HepG2 (cell line): ENCODE results near the gene HPDL. TPM values are rescaled to one million over a fixed set of nuclear protein-coding genes. Genes with fewer than 3 reads are reported as not detected.
A peak's percentile ranks its signal among the peaks of the same experiment; 100 is the strongest.

Experiments
- ATAC-seq: fragments of 200-7000 bp; cut with Tn5 transposase; 3 replicates; pipeline ENCODE4 v1.9.1; 2020; ENCODE audit warnings: mild to moderate bottlenecking, moderate library complexity
- BruUV-seq: library from RNA; stranded (reverse); fragments of 400-500 nt; replicated peaks from 2 replicates; lab custom pipeline; 2021; lab: Mats Ljungman, UMichigan
- CTCF ChIA-PET: fragments of 300-600 bp; formaldehyde crosslinking; extraction: SDS; loops from one replicate; lab custom pipeline; 2021; ENCODE audit warnings: low total read pairs, inconsistent platforms, low intra/inter-chr PET ratio; lab: Yijun Ruan, JAX
- POLR2A ChIA-PET: fragments of 350-600 bp; sonication (Branson Sonifier 250); formaldehyde crosslinking; loops from one replicate; lab custom pipeline; 2020; ENCODE audit warnings: antibody characterized with exemption, inconsistent platforms; lab: Yijun Ruan, JAX
- DNase-seq: peaks from one replicate; pipeline ENCODE4 v3.0.0-alpha.2; 2015; ENCODE audit warnings: low spot score
- FAIRE-seq: peaks from 3 replicates; lab custom pipeline; 2011; peaks lifted over from hg19 to GRCh38; lab: Jason Lieb, UNC
- H2AFZ ChIP-seq: one replicate; pipeline ENCODE4 v1.6.1; 2011; ENCODE audit warnings: low read length, inconsistent platforms
- H3K27ac ChIP-seq: fragments of 300-600 bp; 3 replicates; pipeline ENCODE4 v1.8.0; 2011; ENCODE audit warnings: mixed run types, mild to moderate bottlenecking, mixed read lengths, low read length, inconsistent platforms; ENCODE audit not compliant: insufficient read depth; ENCODE audit errors: extremely low read length
- H3K27me3 ChIP-seq, 2 experiments: fragments of 200-600 bp in 1 of 2; 2 replicates in 1 of 2; 3 replicates in 1 of 2; pipeline versions ENCODE4 v1.6.0 to v1.8.0; 2011; ENCODE audit warnings: low read length in 2 of 2, mild to moderate bottlenecking in 2 of 2, moderate library complexity in 2 of 2, inconsistent platforms in 1 of 2; ENCODE audit not compliant: insufficient read depth in 2 of 2, control insufficient read depth in 1 of 2
- H3K36me3 ChIP-seq, 2 experiments: fragments of 200-600 bp in 1 of 2; replicated peaks in 1 of 2; 2 replicates in 1 of 2; 3 replicates in 1 of 2; pipeline versions ENCODE4 v1.5.1 to v1.8.0; 2011; ENCODE audit warnings: low read length in 2 of 2, inconsistent platforms in 1 of 2; ENCODE audit not compliant: insufficient read depth in 2 of 2, control insufficient read depth in 1 of 2
- H3K4me1 ChIP-seq: 2 replicates; pipeline ENCODE4 v1.5.1; 2012; ENCODE audit warnings: low read length, inconsistent platforms; ENCODE audit not compliant: insufficient read depth
- H3K4me2 ChIP-seq: 2 replicates; pipeline ENCODE4 v1.6.0; 2011; ENCODE audit warnings: low read depth, low read length, inconsistent platforms
- H3K4me3 ChIP-seq, 3 experiments: fragments of 200-600 bp in 1 of 3; sonication (generic), shearing (Covaris generic) in 1 of 3; replicated peaks in 1 of 3; 2 replicates each; pipeline ENCODE4 v1.5.1; 2011 to 2016; ENCODE audit warnings: low read length in 3 of 3, inconsistent platforms in 2 of 3, low read depth in 2 of 3, mild to moderate bottlenecking in 2 of 3, control low read depth in 1 of 3, mixed read lengths in 1 of 3; ENCODE audit not compliant: insufficient read depth in 1 of 3
- H3K79me2 ChIP-seq: one replicate; pipeline ENCODE4 v1.6.1; 2011; ENCODE audit warnings: low read length, inconsistent platforms; ENCODE audit not compliant: insufficient read depth
- H3K9ac ChIP-seq: 2 replicates; pipeline ENCODE4 v1.6.0; 2011; ENCODE audit warnings: mild to moderate bottlenecking, low read depth, low read length, inconsistent platforms; ENCODE audit not compliant: insufficient read depth
- H3K9me3 ChIP-seq: 2 replicates; pipeline ENCODE4 v1.5.1; 2012; ENCODE audit warnings: mild to moderate bottlenecking, low read length
- H4K20me1 ChIP-seq: 2 replicates; pipeline ENCODE4 v1.6.0; 2011; ENCODE audit warnings: inconsistent platforms, mild to moderate bottlenecking, low read length, moderate library complexity; ENCODE audit not compliant: insufficient read depth
- MAFK ChIP-seq, 2 experiments: IDR thresholded peaks in 1 of 2; conservative IDR thresholded peaks in 1 of 2; 2 replicates each; pipeline ENCODE4 v1.6.1; 2011; ENCODE audit warnings: improper control_type of control experiment in 2 of 2, low read length in 2 of 2
- YEATS2 ChIP-seq: sonication (generic); formaldehyde crosslinking; IDR thresholded peaks from 2 replicates; pipeline ENCODE4 v1.4.0; 2020; ENCODE audit warnings: missing genetic modification reagents, borderline replicate concordance
- ZNF10 ChIP-seq: sonication (generic); formaldehyde crosslinking; IDR thresholded peaks from 2 replicates; pipeline ENCODE4 v1.4.0; 2020; ENCODE audit warnings: mild to moderate bottlenecking, low read depth, missing genetic modification reagents, borderline replicate concordance
- WGBS: methylation state at CpG from one replicate; pipeline ENCODE4 v1.1.6; 2017; ENCODE audit warnings: low lambda C conversion rate; 5-methylcytosine and 5-hydroxymethylcytosine counted together
- in situ Hi-C: cut with HindIII; loops from 2 replicates; pipeline ENCODE4 v1.10.0; 2017; ENCODE audit warnings: low pct_unique_long_range_greater_than_20kb; ENCODE audit not compliant: extremely low pct_ligation_motif_present
- intact Hi-C: fragments of 100-400 bp; cut with micrococcal nuclease; formaldehyde crosslinking; loops from one replicate; pipeline ENCODE4 v1.10.0; 2022; ENCODE audit not compliant: unreplicated experiment
- polyA plus RNA-seq, 8 experiments: library from polyadenylated mRNA; depleted of rRNA in 3 of 8; stranded (reverse) in 7 of 8; unstranded in 1 of 8; fragments of >200 nt; fragmentation: Illumina TruSeq in 4 of 8; extraction: Trizol in 4 of 8; gene quantifications; 2 replicates each; pipeline versions ENCODE4 v1.2.1 to v1.2.3, GENCODE V29; 2011 to 2016; ENCODE audit warnings: low read depth in 4 of 8, missing spikeins in 1 of 8, mixed read lengths in 1 of 8; ENCODE audit not compliant: insufficient read depth in 1 of 8
- total RNA-seq, 5 experiments: library from RNA; depleted of rRNA; stranded (reverse); fragments of >200 nt; fragmentation: Illumina TruSeq; extraction: Trizol; gene quantifications; 2 replicates each; pipeline ENCODE4 v1.2.3, GENCODE V29; 2016; ENCODE audit warnings: low read depth in 1 of 5
- TF ChIP-seq, protein P1 (sequence below): sonication (generic); formaldehyde crosslinking; IDR thresholded peaks from 2 replicates; pipeline ENCODE4 v1.4.0; 2020; ENCODE audit warnings: mild to moderate bottlenecking, missing genetic modification reagents
- TF ChIP-seq, protein P2 (sequence below): IDR thresholded peaks from 2 replicates; pipeline ENCODE4 v1.6.1; 2012; ENCODE audit warnings: low read depth, low read length, improper control_type of control experiment
- TF ChIP-seq, protein P3 (sequence below): sonication (generic); formaldehyde crosslinking; IDR thresholded peaks from 2 replicates; pipeline ENCODE4 v1.9.0; 2021; ENCODE audit warnings: missing genetic modification reagents, borderline replicate concordance

HPDL gene
- total and polyA plus RNA-seq, 2 of the 13 experiments (the other 11 are each of a cell fraction or from before 2014, with no cell fraction given), result not detected

DNA sequence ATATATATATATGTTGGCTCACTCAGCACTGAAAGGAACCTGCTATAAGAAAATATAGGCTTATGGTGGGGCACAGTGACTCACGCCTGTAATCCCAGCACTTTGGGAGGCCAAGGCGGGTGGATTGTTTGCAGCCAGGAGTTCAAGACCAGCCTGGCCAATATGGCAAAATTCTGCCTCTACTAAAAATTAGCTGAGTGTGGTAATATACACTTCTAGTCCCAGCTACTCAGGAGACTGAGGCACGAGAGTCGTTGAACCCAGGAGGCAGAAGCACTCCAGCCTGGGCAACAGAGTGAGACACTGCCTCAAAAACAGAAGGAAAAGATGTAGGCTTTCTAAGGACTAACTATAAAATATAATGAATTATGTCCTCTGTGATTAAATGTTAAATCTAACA lies 28.1 kb downstream of the HPDL start:
- Histone ChIP-seq H2AFZ (no peak overlapping the region), H3K9me3 (no peaks in the 10 kb centered on the region), H3K27ac (peak overlapping the region; percentile 53), H3K4me3 (no peak overlapping the region), H4K20me1 (no peaks in the 10 kb centered on the region), H3K36me3 (no peaks in the 10 kb centered on the region), H3K4me2 (no peak overlapping the region), H3K27me3 (no peaks in the 10 kb centered on the region), H3K79me2 (no peaks in the 10 kb centered on the region), H3K9ac (no peak overlapping the region), H3K4me1 (peaks cover 33% of the 10 kb centered on the region)
- ATAC-seq (no peak), FAIRE-seq (no peak), DNase-seq (no peak)
- ChIA-PET CTCF (no interaction called here), POLR2A (interaction anchor here (2.4 to 3.1 kb wide), 2 partner anchors 14 to 136 kb away, joined by 5 to 23 read pairs; partner anchors contain the start of genes MUTYH, TESK2 and TOE1)
- BruUV-seq, result no TSS peak
- peak in 1 of 2 experiments; percentile 53; a peak in 2 of 4 replicates for TF ChIP-seq MAFK (conservative IDR thresholded peaks at IDR 0.05 in 1 of 2, IDR thresholded peaks at IDR 0.05 in 1 of 2; ENCODE audit: low read length in 2 of 2)
- TF ChIP-seq, protein P1, sequence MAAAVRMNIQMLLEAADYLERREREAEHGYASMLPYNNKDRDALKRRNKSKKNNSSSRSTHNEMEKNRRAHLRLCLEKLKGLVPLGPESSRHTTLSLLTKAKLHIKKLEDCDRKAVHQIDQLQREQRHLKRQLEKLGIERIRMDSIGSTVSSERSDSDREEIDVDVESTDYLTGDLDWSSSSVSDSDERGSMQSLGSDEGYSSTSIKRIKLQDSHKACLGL, result no peak
- in situ Hi-C loops (loop anchor here (5.0 to 25.0 kb wide), 2 partner anchors 137 to 232 kb away; partner anchors contain the start of genes NASP and TESK2), intact Hi-C loops (loop anchor here (5.0 kb wide), 1 partner anchor 217 kb away; no protein-coding TSS in a partner anchor)
- WGBS, result 94% methylated on average over 4 of the region's 4 CpGs

DNA sequence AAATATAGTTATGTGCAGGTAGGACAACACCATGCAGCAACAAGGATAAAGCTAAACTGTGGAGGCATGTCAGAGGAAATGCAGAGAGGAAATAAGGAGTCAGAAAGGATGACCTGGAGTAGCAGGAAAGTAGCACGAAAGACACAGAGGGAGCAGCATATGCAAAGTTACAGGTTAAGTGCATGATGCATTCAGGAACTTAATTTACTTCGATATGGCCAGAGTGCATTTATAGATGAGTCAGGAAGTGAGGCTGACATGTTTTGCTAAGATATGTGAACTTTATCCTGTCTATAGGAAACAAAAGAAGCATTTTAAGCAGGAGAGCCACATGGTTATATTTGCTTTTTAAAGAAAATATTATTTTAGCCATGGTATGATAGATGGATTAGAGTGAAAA lies 29.0 kb downstream of the HPDL start:
- Histone ChIP-seq H3K79me2 (no peaks in the 10 kb centered on the region), H3K4me3 (no peak overlapping the region; a peak in 1 of 6 replicates), H3K27me3 (no peaks in the 10 kb centered on the region), H3K9ac (no peak overlapping the region; the same call in 1 of the 2 replicates), H2AFZ (no peak overlapping the region), H3K4me2 (peak overlapping the region; percentile 42), H3K9me3 (no peaks in the 10 kb centered on the region), H3K27ac (peak overlapping the region; percentile 53)
- POLR2A ChIA-PET, result interaction anchor here (1.1 to 3.1 kb wide), 6 partner anchors 10 to 166 kb away, joined by 3 to 23 read pairs (median 5); partner anchors contain the start of genes CCDC163, MMACHC, MUTYH and PRDX1
- BruUV-seq, result no TSS peak
- intact Hi-C loops, result loop anchor here (5.0 kb wide), 1 partner anchor 217 kb away; no protein-coding TSS in a partner anchor
- CTCF ChIA-PET, result no interaction called here
- TF ChIP-seq, protein P2, sequence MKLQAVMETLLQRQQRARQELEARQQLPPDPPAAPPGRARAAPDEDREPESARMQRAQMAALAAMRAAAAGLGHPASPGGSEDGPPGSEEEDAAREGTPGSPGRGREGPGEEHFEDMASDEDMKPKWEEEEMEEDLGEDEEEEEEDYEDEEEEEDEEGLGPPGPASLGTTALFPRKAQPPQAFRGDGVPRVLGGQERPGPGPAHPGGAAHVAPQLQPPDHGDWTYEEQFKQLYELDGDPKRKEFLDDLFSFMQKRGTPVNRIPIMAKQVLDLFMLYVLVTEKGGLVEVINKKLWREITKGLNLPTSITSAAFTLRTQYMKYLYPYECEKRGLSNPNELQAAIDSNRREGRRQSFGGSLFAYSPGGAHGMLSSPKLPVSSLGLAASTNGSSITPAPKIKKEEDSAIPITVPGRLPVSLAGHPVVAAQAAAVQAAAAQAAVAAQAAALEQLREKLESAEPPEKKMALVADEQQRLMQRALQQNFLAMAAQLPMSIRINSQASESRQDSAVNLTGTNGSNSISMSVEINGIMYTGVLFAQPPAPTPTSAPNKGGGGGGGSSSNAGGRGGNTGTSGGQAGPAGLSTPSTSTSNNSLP, result 0 out of 2 replicates have a peak, but pooled peaks have one; percentile 30
- TF ChIP-seq, protein P3, sequence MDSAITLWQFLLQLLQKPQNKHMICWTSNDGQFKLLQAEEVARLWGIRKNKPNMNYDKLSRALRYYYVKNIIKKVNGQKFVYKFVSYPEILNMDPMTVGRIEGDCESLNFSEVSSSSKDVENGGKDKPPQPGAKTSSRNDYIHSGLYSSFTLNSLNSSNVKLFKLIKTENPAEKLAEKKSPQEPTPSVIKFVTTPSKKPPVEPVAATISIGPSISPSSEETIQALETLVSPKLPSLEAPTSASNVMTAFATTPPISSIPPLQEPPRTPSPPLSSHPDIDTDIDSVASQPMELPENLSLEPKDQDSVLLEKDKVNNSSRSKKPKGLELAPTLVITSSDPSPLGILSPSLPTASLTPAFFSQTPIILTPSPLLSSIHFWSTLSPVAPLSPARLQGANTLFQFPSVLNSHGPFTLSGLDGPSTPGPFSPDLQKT, result no peak
- TF ChIP-seq YEATS2 (CRISPR knock-in tag) (0 out of 2 replicates have a peak, but pooled peaks have one; percentile 5), ZNF10 (CRISPR knock-in tag) (no peak)
- TF ChIP-seq, all 625 proteins: peak for 2
- FAIRE-seq, result no peak
- in situ Hi-C loops, result loop anchor here (5.0 to 25.0 kb wide), 2 partner anchors 137 to 232 kb away; partner anchors contain the start of genes NASP and TESK2
- 50% methylated on average over 2 of the region's 2 CpGs for WGBS
- H3K36me3 ChIP-seq, result no peaks in the 10 kb centered on the region
- DNase-seq, result peak; percentile 41
- H4K20me1 ChIP-seq, result no peaks in the 10 kb centered on the region
- ATAC-seq, result no peak; the same call in 2 of the 3 replicates
- peaks cover 41% of the 10 kb centered on the region for H3K4me1 ChIP-seq
